EL (cell line): ENCODE results near the gene FBXW9.
"Not testable (repeated sequence)": the region's sequence is repeated elsewhere in the genome, so short reads cannot be mapped to it uniquely, and the experiment has no call there.

Experiments used
- DNase-seq: peaks from one replicate; pipeline ENCODE4 v3.0.0-alpha.2; 2016

The FBXW9 gene

DNA sequence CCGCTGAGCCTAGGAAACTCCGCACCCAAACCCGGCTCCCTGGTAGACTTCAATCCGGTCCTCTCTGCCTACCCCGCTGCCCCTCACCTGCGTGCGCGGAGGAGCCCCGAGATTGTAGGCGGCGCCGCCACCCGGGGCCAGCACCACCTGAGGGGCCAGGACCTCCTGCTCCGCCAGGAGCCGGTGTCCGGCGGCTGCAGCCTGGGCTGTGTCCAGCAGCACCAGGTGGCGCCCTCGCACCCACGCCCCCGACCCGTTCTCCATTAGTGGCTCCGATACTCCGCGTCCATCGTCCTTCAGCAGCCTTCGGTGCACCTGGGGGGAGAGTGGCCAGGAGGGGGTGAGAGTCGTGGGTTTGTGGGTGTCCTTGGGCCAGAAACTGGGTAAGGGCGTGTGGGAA lies 48.3 kb downstream of the FBXW9 start:
- no peak for DNase-seq

DNA sequence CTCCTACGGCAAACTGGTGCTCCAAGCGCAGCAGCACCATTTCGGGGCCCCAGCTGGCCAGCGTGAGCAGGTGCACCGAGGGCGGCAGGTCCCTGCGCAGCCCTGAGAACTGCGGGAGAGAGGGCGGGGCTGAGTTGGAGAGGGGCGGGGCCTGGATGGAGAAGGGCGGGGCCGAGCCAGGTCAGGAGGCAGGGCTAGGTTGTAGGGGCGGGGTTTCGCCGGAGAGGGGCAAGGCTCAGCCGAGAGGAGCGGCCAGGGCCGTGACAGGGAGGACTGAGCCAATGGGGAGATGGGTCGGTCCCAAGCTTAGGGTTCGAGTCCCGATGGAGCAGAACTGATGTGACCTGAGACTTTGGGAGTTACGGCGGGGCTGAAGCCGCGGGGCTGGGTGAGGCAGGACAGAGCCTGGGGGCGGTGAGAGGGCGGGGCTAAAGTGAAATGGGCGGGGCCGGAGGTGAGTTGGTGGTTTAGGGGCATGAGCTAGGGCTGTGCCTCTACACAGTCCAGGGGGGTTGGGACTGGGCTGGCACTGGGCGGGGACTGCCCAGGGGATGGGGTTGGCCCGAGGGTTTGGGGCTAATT lies 48.9 kb downstream of the FBXW9 start:
- DNase-seq: peak; percentile 36

DNA sequence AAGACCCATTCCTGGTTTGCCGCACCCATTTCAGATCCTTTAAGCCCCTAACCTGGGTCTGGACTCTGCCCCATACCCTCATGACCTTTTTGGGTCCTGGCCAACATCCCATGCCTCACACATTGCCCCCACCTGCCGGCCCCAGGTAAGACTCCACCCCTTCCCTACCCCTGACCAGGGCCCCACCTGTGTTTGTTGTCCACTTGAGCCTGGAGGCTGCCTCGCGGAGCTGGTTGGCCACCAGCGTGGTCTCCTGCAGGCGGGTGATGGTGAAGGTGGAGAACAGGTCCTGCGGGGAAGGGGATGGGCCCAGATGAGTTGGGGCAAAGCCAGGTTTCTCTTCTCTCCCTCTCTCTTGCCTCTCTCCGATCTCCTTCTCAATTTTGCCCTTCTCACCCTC lies 49.4 kb downstream of the FBXW9 start:
- no peak for DNase-seq

DNA sequence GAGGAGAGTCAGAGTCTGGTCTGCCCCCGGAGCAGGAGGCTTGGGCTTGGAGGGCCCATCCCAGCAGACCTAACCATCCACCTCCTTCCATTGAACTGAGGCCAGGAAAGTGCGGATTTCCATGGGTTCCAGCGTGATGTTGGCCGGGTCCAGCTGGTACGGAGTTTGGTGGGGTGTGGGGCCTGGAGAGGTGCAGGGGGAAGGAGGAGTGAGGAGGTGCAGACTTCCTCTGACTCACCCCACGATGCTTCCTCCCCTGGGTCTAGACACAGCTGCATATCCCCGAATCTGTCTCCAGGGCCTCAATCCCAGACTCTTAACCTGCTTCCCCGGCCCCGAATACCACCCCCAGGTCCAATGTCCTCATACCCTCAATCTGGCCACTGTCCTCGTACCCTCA lies 49.9 kb downstream of the FBXW9 start:
- no peak for DNase-seq

DNA sequence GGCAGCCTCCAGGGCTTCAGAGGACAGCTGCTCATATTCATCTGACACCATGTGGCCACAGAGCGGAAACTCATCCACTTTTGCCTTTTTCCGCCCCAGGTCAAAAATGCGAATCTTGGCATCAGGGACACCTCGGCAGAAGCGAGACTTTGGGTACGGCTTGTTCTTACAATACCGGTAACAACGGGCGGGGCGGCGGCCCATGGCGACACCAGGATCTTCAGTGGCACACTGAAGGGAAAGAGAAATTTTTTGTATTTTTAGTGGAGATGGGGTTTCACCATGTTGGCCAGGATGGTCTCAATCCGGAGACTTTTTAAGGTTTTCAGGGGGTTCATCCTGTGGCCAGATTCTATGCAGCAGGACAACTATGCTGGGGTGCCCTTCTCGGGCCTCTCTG lies 52.7 kb downstream of the FBXW9 start:
- not testable (repeated sequence) for DNase-seq

DNA sequence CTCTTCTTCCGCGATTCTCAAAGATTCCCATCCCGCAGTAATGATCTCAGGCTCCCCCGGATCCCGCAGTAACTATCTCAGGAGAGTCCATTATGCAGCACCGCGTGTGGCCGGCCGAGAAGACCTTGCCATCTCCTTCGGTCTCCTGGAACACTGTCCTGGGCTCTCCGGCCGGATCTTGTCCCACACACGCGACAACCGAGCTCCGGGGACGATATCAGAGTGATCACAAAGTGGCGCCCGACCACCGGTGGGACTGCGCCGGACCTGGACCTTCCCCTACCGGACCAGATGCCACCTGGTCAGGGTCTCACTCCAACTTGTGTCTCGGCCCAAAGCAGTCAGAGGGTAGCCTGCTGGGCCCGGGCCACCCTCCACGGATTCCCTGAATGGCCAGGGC lies 53.9 kb downstream of the FBXW9 start:
- DNase-seq: no peak

DNA sequence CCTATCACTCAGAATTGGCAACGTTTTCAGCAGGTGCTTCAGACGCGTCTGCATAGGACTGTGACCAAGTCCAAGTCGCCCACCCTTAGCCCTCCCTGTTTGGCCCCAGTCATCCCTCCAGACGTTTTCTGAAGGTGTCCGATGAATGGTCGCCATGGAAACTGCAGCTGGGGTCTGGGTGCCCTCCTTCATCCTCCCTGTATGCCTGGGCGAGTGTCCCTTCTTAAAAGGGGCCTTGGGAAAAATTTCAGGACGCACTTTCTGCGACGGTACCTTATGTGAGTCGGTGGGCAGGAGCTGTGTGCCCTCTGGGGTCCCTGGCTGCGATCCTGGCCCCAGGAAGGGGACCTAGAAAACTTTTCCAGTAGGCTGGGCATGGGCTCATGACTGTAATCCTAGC lies 55.0 kb downstream of the FBXW9 start:
- no peak for DNase-seq

DNA sequence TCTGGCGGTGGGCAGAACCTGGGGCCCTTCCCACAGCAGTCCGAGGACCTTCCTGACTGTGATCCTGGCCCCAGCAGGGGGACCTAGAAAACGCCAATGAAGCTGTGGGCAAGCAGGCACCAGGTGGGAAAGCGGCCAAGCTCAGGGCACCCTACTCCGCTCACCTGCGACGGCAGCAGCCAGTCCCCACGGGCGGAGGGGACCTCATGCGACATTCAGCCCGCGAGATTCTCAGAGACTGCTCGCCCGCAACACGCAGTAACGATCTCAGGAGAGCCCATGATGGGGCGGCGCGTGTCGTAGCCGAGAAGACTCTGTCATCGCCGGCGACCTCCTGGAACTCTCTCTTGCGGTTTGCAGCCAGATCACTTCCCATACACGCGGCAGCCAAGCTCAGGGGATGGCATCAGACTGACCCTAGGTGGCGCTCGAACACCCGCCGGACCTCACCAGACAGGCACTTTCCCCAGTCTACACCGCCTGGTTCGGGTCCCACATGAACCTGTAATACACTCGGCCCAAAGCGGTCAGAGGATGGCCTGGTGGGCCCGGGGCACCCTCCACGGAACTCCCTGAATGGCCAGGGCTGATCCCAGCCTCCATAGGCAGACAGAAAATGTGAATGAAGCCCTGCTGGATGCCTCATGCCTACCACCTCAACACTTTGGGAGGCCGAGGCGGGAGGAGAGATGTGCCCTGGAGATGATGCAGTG lies 56.4 kb downstream of the FBXW9 start:
- DNase-seq: peak; percentile 86
